Stimulated activated CD4-positive, alpha-beta T cell treated with anti-CD3 and anti-CD28 coated beads, Interleukin-4, amount 100 ng/mL, for 24 hours (primary cell): ENCODE measurements around the gene MSRB2.

Source experiments
- DNase-seq: peaks from one replicate; pipeline ENCODE4 v3.0.0-alpha.2; 2020

The MSRB2 gene

DNA sequence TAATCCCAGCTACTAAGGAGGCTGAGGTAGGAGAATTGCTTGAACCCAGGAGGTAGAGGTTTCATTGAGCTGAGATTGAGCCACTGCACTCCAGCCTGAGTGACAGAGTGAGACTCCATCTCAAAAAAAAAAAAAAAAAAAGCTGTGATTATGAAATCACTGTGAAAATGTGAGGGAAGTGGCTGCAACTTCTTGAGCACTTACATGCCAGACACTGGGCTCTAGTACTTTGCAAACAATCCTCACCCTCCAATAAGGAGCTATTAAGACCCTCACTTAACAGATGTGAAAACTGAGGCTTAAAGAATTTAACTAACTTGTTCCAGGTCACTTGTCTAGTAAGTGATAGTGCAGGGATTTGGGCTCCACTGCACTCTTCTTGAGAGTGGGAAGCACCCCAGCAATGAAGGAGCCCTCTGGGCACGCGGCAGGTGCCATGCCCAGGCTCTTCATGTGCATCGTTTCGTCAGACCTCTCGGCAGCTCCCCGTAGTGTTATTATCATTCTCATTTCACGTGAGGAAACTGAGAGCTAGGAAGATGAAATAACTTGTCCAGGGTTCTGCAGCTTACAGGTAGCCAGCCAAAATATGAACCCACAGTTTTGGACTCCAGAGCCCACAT, 19.0 kb downstream of the MSRB2 start:
- no peak for DNase-seq

DNA sequence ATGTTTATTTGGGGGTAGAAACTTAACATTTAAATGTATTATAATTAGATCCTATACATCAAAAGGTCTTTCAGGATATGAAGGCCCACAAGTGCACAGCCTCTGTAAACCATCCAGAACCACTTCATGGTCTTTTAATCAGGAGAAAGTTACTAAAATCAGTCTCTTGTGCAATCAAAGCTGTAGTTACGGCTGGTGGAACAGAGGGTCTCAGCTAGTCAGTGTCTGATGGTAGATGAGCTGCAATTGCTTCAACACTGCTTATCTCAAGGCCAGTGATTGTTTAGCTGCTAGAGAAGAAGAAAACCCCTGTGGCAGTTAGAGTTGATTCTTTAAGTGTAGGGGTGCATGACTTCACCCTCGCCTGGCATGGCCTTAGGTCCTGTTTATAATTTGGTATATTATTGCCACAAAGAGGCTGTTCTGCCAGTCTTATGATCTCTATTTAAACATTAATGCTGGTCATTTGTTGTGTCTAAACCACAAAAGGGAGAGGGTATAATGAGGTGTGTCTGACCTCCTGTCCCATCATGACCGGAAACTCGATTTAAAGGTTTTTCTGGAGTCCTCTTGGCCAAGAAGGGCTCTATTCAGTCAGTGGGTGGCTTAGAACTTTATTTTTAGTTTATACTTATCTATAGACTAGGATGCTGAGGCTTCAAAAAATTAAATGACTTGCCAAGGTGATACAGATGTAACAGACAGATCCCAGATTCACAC, 21.3 kb downstream of the MSRB2 start:
- no peak for DNase-seq

DNA sequence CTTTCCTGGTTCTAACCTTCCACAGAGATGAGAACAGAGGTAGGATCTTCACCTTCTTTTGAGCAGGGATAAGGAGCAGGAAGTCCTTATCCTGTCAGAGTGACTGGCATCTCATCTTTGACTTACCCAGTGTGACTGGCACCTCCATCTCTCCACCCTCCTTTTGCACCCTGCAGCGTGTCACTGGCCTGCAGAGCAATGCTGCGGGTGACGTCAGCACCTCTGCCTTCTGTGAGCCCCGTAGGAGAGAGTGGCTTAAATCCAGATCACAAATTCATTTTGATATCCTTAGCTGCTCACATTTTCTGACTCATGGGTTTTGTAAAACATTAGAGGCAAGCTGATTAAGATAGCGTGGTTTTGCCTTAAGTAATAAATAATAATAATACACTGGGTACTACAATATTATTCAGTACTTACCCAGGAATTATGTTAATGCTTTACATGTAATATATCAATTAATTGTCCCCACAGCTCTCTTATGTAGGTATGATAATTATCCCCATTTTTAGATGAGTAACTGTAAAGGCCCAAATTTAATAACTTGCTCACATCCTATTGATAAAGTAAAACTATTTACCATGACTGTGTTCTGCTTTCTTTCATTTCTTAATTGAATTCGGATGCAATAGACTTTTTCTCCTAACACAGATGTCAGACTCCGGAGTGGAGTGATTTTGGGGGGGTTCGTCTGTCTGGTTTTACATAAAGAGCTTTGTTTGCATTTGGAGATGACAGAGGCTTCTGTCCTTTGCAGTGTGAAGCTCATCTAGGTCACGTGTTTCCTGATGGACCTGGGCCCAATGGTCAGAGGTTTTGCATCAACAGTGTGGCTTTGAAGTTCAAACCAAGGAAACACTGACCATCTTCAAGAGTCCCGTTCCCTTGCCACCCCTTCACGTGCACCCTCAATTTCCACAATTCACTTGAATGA, 24.9 kb downstream of the MSRB2 start:
- no peak for DNase-seq

- no peak for DNase-seq
Observed at GRCh38 chr10:23121135-23121534, 25.8 kb downstream of the MSRB2 start.

DNA sequence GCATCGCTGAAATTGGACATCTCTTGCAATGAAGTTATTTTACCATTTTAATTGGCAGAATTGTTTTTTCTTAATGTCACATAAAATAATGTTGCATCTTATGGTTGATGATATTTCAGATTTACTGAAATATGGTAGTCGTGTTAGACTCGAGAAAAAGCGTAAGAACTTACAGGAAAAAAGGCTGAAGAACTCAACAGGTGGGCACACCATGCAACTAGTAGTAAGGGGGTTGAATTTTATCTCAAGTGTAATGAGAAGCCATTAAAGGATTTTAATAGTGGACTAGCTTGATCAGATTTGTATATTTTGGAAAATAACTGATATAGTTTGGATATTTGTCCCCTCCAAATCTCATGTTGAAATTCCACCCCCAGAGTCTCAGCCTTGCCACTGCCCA, 41.1 kb downstream of the MSRB2 start:
- DNase-seq: no peak

GRCh38 chr10:23139677-23140076, 44.3 kb downstream of the MSRB2 start:
- no peak for DNase-seq

- no peak for DNase-seq
Observed at GRCh38 chr10:23141995-23142394, 46.6 kb downstream of the MSRB2 start.

- DNase-seq: no peak
Observed at GRCh38 chr10:23146258-23146657, 50.9 kb downstream of the MSRB2 start.

- no peak for DNase-seq
Observed at GRCh38 chr10:23147035-23147434, 51.7 kb downstream of the MSRB2 start.

GRCh38 chr10:23148214-23148613, 52.8 kb downstream of the MSRB2 start:
- DNase-seq: no peak

- DNase-seq: no peak
Observed at GRCh38 chr10:23150091-23150490, 54.7 kb downstream of the MSRB2 start.

- no peak for DNase-seq
Observed at GRCh38 chr10:23150610-23151009, 55.2 kb downstream of the MSRB2 start.

GRCh38 chr10:23151071-23151470, 55.7 kb downstream of the MSRB2 start:
- no peak for DNase-seq

- DNase-seq: no peak
Observed at GRCh38 chr10:23155169-23155568, 59.8 kb downstream of the MSRB2 start.

DNA sequence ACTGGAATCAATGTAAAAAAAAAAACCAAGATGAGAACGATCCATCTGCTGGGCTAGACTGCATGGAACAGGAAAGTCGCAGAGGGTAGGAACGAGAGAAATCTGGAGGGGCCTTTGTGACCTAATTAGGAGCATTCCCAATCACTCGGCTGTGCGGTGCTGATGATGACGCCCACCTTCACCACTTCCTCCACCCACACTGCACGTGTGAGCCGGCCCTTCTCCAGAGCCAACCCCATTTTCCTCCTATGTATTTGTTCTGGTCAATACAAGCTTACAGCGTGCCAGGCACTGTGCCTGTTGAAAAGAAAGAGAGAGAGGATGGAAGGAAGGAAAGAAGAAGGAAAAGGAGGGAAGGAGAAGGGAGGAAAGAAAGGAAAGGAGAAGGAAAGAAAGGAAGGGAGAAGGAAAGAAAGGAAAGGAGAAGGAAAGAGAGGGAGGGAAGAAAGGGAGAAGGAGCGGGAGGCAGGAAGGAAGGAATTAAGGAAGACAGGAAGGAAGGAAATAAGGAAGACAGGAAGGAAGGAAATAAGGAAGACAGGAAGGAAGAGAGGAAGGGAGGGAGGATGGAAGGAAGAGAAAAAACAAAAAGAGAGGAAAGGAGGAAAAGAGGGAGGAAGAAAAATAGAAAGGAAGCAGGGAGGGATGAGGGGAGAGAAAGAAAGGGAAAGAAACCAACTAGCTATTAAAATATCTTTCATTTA, 61.2 kb downstream of the MSRB2 start:
- DNase-seq: no peak

DNA sequence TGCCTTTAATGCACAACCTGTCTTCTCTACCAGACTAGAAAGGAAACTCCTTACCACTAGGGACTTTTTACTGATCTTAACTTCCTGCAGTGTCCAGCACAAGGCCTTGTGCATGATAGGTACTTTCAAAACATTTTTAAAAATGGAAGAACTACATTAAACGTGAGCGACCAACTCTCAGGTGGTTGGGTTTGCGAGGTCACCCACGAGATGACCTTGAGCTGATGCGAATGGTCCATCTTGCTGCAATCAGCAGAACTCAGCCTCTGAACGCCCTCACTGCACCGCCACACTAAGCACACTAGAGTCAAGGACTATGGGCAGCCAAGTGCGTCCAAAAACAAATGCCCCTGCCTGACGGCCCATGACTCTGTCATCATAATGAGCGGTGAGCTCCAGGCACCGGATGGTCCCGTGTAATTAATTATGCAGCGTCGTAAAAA, 61.9 kb downstream of the MSRB2 start:
- no peak for DNase-seq

DNA sequence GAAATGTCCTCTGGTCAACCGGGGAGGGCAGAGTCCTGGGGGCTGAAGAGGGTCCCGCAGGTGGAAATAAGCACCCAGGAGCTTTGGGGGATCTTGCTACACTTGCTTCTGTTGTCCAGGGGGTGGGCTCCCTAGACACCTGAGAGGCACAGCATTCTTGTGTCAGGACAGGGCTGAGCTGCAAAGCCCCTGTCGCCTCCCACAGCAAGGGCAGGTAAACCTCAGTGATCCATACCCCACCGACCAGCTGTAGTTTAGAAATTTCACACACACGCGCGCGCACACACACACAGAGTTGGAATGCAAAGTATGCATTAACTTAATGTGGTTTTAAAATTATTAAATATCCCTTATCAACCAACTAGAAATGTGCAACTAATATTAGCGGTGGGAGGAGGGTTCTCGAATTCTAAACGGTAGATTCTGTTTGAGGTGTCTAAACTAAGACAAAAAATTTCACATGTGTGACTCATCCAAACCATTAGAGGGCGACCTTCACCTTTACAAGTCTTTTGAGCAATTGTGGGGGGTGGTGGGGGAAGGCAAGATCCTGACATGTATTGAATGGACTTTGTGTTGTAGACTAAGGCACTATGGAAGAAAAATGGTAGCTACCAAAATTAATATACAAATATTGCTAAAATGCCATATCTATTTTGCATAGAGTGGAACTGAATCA, 62.5 kb downstream of the MSRB2 start:
- DNase-seq: peak; percentile 5

- DNase-seq: peak; percentile 35
Observed at GRCh38 chr10:23158370-23158769, 63.0 kb downstream of the MSRB2 start.

DNA sequence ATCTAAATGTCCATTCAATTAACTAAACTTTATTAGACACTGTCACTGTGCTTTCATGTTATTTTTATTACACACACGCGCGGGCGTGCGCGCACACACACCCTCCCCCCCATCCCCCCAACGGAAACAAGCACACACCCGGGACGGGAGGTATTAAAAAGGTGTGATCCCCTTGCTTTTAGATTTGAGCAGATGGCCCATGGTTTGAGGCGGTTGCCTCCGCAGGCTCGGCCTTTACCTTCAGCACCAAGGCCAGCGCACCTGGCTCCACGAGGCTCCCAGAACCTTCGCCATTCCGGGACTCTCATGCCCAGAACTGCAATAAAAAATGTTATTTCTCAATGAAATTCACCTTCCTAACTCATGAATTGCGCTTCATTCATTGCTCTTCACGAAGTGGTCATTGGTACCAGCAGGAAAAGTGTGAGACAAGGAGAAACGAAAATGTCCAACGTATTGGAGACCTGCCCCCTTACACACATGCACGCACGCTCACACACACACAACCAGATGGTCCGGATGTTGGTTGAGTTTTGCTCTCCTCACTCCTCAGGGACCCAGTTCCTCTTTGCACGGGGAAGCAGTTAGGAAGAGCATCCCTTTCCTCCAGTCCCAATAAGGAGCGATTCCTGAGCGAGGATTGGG, 76.0 kb downstream of the MSRB2 start:
- no peak for DNase-seq
